OCI-LY1 (cell line): Measurements from ENCODE around the gene KCNIP3.

Source experiments
- H2AFZ ChIP-seq: fragments of 200-600 bp; sonication (generic), shearing (Covaris generic); 2 replicates; pipeline ENCODE4 v1.6.0; 2014; ENCODE audit warnings: antibody characterized with exemption, mild to moderate bottlenecking, low read length
- H3F3A ChIP-seq: fragments of 200-600 bp; sonication (generic), shearing (Covaris generic); 2 replicates; pipeline ENCODE4 v1.6.0; 2014; ENCODE audit warnings: mild to moderate bottlenecking, antibody characterized with exemption, low read length, moderate library complexity; ENCODE audit not compliant: insufficient read depth
- H3K27ac ChIP-seq: fragments of 200-600 bp; sonication (generic); 2 replicates; pipeline ENCODE4 v1.5.1; 2014; ENCODE audit warnings: low read length, mixed run types, mild to moderate bottlenecking, low read depth; ENCODE audit not compliant: poor library complexity, severe bottlenecking
- H3K27me3 ChIP-seq: fragments of 200-600 bp; sonication (generic); 2 replicates; pipeline ENCODE4 v1.6.0; 2014; ENCODE audit warnings: antibody characterized with exemption, mild to moderate bottlenecking, low read length, moderate library complexity; ENCODE audit not compliant: insufficient read depth
- H3K36me3 ChIP-seq: fragments of 200-600 bp; sonication (generic); 2 replicates; pipeline ENCODE4 v1.6.1; 2014; ENCODE audit warnings: mild to moderate bottlenecking, antibody characterized with exemption, low read length, moderate library complexity, mixed read lengths; ENCODE audit not compliant: insufficient read depth
- H3K4me1 ChIP-seq: fragments of 200-600 bp; sonication (generic); 2 replicates; pipeline ENCODE4 v1.5.1; 2014; ENCODE audit warnings: mild to moderate bottlenecking, low read length, moderate library complexity; ENCODE audit not compliant: insufficient read depth, severe bottlenecking
- H3K4me2 ChIP-seq: fragments of 200-600 bp; sonication (generic), shearing (Covaris generic); 2 replicates; pipeline ENCODE4 v1.6.1; 2014; ENCODE audit warnings: low read length
- H3K4me3 ChIP-seq: fragments of 200-600 bp; sonication (generic); 2 replicates; pipeline ENCODE4 v1.5.1; 2014; ENCODE audit warnings: low read length, low read depth, mild to moderate bottlenecking, mixed read lengths; ENCODE audit not compliant: poor library complexity, severe bottlenecking
- H3K79me2 ChIP-seq: fragments of 200-600 bp; shearing (Covaris generic); 2 replicates; pipeline ENCODE4 v1.6.1; 2016; ENCODE audit warnings: mixed run types, low read length, mixed read lengths; ENCODE audit not compliant: insufficient read depth
- H3K9ac ChIP-seq: fragments of 200-600 bp; sonication (generic), shearing (Covaris generic); 2 replicates; pipeline ENCODE4 v1.6.1; 2014; ENCODE audit warnings: mild to moderate bottlenecking, low read length, mixed read lengths
- H3K9me2 ChIP-seq: fragments of 200-600 bp; sonication (generic), shearing (Covaris generic); 2 replicates; pipeline ENCODE4 v1.6.1; 2014; ENCODE audit warnings: low read depth, mild to moderate bottlenecking, low read length, mixed read lengths
- H3K9me3 ChIP-seq: fragments of 200-600 bp; shearing (Covaris generic); 2 replicates; pipeline ENCODE4 v1.6.1; 2014; ENCODE audit warnings: low read length, mixed read lengths
- H4K20me1 ChIP-seq: fragments of 200-600 bp; sonication (generic), shearing (Covaris generic); 2 replicates; pipeline ENCODE4 v1.6.0; 2016; ENCODE audit warnings: mild to moderate bottlenecking, low read length; ENCODE audit not compliant: insufficient read depth
- EZH2 ChIP-seq: fragments of 200-600 bp; sonication (generic), shearing (Covaris generic); IDR thresholded peaks from 2 replicates; pipeline ENCODE4 v1.8.0; 2017; ENCODE audit warnings: borderline replicate concordance, mixed run types, mild to moderate bottlenecking, antibody characterized with exemption, low read length, moderate library complexity, mixed read lengths
- TF ChIP-seq, protein P1 (sequence below): fragments of 200-600 bp; sonication (generic), shearing (Covaris generic); IDR thresholded peaks from 2 replicates; pipeline ENCODE4 v1.5.1; 2017; ENCODE audit warnings: mild to moderate bottlenecking, antibody characterized with exemption, low read length, moderate library complexity, mixed read lengths

Gene KCNIP3

DNA sequence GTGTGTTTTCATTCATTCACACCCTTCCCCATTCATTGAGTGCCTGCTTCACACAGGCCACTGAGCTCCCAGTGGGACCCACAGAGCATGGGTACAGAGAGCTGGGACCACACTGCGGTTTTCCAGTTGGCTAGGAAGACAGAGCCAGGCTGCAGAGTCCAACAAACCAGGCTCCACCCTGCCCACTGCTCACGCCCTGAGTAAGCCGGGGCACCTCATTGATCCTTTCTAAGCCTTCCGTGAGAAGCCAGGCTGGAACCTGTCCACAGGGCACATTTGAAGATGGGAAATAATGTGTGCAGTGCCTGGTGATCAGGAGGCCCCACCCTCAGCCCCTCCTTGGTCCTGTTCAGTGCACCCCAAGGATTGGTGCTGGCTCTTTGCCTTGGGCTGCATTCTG is 13.5 kb downstream of the KCNIP3 start:
- Histone ChIP-seq H3K9me2 (no peaks in the 10 kb centered on the region), H3F3A (no peaks in the 10 kb centered on the region), H3K4me3 (no peak overlapping the region), H3K4me1 (no peaks in the 10 kb centered on the region), H2AFZ (no peak overlapping the region), H3K36me3 (no peaks in the 10 kb centered on the region), H3K9me3 (no peaks in the 10 kb centered on the region), H3K27ac (no peak overlapping the region), H4K20me1 (no peaks in the 10 kb centered on the region), H3K9ac (no peak overlapping the region), H3K79me2 (no peaks in the 10 kb centered on the region), H3K27me3 (0 out of 2 replicates have a peak, but pooled peaks cover 3% of the 10 kb centered on the region), H3K4me2 (no peak overlapping the region)
- TF ChIP-seq, protein P1, sequence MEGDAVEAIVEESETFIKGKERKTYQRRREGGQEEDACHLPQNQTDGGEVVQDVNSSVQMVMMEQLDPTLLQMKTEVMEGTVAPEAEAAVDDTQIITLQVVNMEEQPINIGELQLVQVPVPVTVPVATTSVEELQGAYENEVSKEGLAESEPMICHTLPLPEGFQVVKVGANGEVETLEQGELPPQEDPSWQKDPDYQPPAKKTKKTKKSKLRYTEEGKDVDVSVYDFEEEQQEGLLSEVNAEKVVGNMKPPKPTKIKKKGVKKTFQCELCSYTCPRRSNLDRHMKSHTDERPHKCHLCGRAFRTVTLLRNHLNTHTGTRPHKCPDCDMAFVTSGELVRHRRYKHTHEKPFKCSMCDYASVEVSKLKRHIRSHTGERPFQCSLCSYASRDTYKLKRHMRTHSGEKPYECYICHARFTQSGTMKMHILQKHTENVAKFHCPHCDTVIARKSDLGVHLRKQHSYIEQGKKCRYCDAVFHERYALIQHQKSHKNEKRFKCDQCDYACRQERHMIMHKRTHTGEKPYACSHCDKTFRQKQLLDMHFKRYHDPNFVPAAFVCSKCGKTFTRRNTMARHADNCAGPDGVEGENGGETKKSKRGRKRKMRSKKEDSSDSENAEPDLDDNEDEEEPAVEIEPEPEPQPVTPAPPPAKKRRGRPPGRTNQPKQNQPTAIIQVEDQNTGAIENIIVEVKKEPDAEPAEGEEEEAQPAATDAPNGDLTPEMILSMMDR = no peak

DNA sequence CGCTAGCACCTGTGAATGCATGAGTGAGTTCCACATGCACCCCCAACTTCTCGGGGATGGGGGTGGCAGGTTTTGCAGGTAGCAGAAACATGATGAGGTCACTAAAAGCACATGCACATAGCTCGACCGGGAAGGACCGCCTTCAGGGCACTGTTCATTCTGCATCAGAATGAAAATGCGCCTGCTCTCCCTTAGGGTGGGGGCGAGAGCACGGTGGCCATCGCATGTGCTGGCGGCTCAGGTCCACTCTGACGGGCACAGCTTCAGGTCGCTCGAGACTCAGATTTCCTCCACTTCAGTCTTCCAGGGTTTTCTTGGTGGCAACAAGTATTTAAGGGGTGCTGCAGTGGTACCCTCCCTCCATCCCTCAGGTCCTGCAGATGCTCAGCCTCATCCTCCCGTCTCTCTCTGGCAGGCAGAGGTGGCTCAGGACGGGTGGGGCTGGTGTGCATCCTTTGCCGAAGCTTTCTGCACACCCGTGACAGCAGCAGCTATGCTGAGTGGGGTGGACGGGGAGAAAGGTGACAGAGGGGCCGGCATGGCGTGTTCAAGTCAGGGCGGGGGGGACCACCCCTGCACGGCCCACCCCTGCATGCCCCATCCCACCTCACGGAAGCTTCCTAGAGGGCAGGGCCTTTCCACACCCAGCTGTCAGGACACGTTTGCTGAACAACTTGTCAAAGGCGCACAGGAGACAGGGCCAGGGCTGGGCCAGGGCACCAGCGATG is 14.8 kb downstream of the KCNIP3 start:
- H3K36me3 ChIP-seq = no peaks in the 10 kb centered on the region
- H4K20me1 ChIP-seq = no peaks in the 10 kb centered on the region
- H2AFZ ChIP-seq = no peak overlapping the region
- H3K9ac ChIP-seq = no peak overlapping the region
- H3K79me2 ChIP-seq = no peaks in the 10 kb centered on the region
- 0 out of 2 replicates have a peak, but pooled peaks cover 3% of the 10 kb centered on the region for H3K27me3 ChIP-seq
- H3K4me3 ChIP-seq = no peak overlapping the region
- H3K9me2 ChIP-seq = no peaks in the 10 kb centered on the region
- H3K9me3 ChIP-seq = no peaks in the 10 kb centered on the region
- H3F3A ChIP-seq = no peaks in the 10 kb centered on the region
- no peak overlapping the region for H3K27ac ChIP-seq
- TF ChIP-seq, protein P1 = no peak
- TF ChIP-seq EZH2 = no peak
- no peak overlapping the region for H3K4me2 ChIP-seq
- H3K4me1 ChIP-seq = no peaks in the 10 kb centered on the region

- Histone ChIP-seq H3K36me3 (no peaks in the 10 kb centered on the region), H3K9ac (no peak overlapping the region), H2AFZ (no peak overlapping the region), H3K9me2 (no peaks in the 10 kb centered on the region), H3K4me1 (no peaks in the 10 kb centered on the region), H3K9me3 (no peaks in the 10 kb centered on the region), H3K4me3 (no peak overlapping the region), H4K20me1 (no peaks in the 10 kb centered on the region), H3K27me3 (0 out of 2 replicates have a peak, but pooled peaks cover 3% of the 10 kb centered on the region), H3K4me2 (no peak overlapping the region), H3K27ac (no peak overlapping the region), H3K79me2 (no peaks in the 10 kb centered on the region), H3F3A (no peaks in the 10 kb centered on the region)
- TF ChIP-seq, protein P1 = no peak
- TF ChIP-seq EZH2 = no peak
Observed at GRCh38 chr2:95312543-95313201, 15.5 kb downstream of the KCNIP3 start.
